Upper lobe of right lung (tissue), 1 donor: ENCODE measurements around the gene ESRRB. TPM values are rescaled to one million over a fixed set of nuclear protein-coding genes. Genes with fewer than 3 reads are reported as not detected.

ENCODE experiments used
- ATAC-seq: fragments of 200-7000 bp; cut with Tn5 transposase; one replicate; pipeline ENCODE4 v1.9.1; 2020; ENCODE audit warnings: mild to moderate bottlenecking, moderate library complexity
- DNase-seq: peaks from one replicate; pipeline ENCODE4 v3.0.0-alpha.2; 2020
- H3K27ac ChIP-seq: fragments of 200-600 bp; one replicate; pipeline ENCODE4 v1.8.0; 2022
- H3K27me3 ChIP-seq: fragments of 200-600 bp; one replicate; pipeline ENCODE4 v1.8.0; 2022; ENCODE audit warnings: mild to moderate bottlenecking
- H3K36me3 ChIP-seq: fragments of 200-600 bp; one replicate; pipeline ENCODE4 v1.8.0; 2022
- H3K4me1 ChIP-seq: fragments of 200-600 bp; one replicate; pipeline ENCODE4 v1.8.0; 2022
- H3K4me3 ChIP-seq: fragments of 200-600 bp; one replicate; pipeline ENCODE4 v1.8.0; 2022; ENCODE audit warnings: mild to moderate bottlenecking
- H3K9me3 ChIP-seq: fragments of 200-600 bp; one replicate; pipeline ENCODE4 v1.8.0; 2022
- CTCF ChIP-seq: fragments of 200-600 bp; IDR thresholded peaks from one replicate; pipeline ENCODE4 v1.8.0; 2022; ENCODE audit warnings: antibody characterized with exemption
- intact Hi-C: fragments of 100-400 bp; cut with DNase I; formaldehyde crosslinking; loops from one replicate; pipeline ENCODE4 v1.11.0; 2022
- total RNA-seq: library from RNA; stranded (reverse); fragmentation: NEBNext Ultra II Directional; extraction: Animal tissue kit (Norgen Biotek cat#: 25700); gene quantifications from one replicate; pipeline ENCODE4 v1.2.1, GENCODE V29; 2021
- donor health status: DM: no; HTN: yes; CAD: no; lungs with severe emphysema.

ESRRB gene
- total RNA-seq, 1 donor from 2014 or later, result not detected

- no peak for TF ChIP-seq CTCF
- Histone ChIP-seq H3K27me3 (no peaks in the 10 kb centered on the region), H3K4me1 (no peaks in the 10 kb centered on the region), H3K9me3 (no peaks in the 10 kb centered on the region), H3K27ac (no peak overlapping the region), H3K36me3 (no peaks in the 10 kb centered on the region), H3K4me3 (no peak overlapping the region)
- ATAC-seq (no peak), DNase-seq (no peak)
- intact Hi-C loops, result no loop called here
Measured at GRCh38 chr14:76502638-76503037, 126.7 kb downstream of the ESRRB start.

GRCh38 chr14:76509311-76509710 is 133.4 kb downstream of the ESRRB start:
- H3K36me3 ChIP-seq, result no peaks in the 10 kb centered on the region
- no peaks in the 10 kb centered on the region for H3K9me3 ChIP-seq
- ATAC-seq, result no peak
- TF ChIP-seq CTCF, result no peak
- no peaks in the 10 kb centered on the region for H3K4me1 ChIP-seq
- no peak for DNase-seq
- no peak overlapping the region for H3K4me3 ChIP-seq
- intact Hi-C loops, result no loop called here
- no peaks in the 10 kb centered on the region for H3K27me3 ChIP-seq
- H3K27ac ChIP-seq, result no peak overlapping the region

- Histone ChIP-seq H3K9me3 (no peaks in the 10 kb centered on the region), H3K4me3 (no peak overlapping the region), H3K4me1 (no peaks in the 10 kb centered on the region), H3K27ac (no peak overlapping the region), H3K36me3 (no peaks in the 10 kb centered on the region), H3K27me3 (no peaks in the 10 kb centered on the region)
- ATAC-seq (no peak), DNase-seq (peak; percentile 8)
- intact Hi-C loops, result no loop called here
- TF ChIP-seq CTCF, result no peak
Measured at GRCh38 chr14:76510181-76510580, 134.2 kb downstream of the ESRRB start.

GRCh38 chr14:76514213-76514998 is 138.5 kb downstream of the ESRRB start:
- peak; percentile 37 for DNase-seq
- Histone ChIP-seq H3K9me3 (no peaks in the 10 kb centered on the region), H3K27me3 (no peaks in the 10 kb centered on the region), H3K27ac (no peak overlapping the region), H3K4me1 (no peaks in the 10 kb centered on the region), H3K36me3 (no peaks in the 10 kb centered on the region), H3K4me3 (no peak overlapping the region)
- peak; percentile 15 for TF ChIP-seq CTCF
- intact Hi-C loops, result no loop called here
- ATAC-seq, result no peak

- Histone ChIP-seq H3K4me1 (no peaks in the 10 kb centered on the region), H3K27ac (no peak overlapping the region), H3K36me3 (no peaks in the 10 kb centered on the region), H3K9me3 (no peaks in the 10 kb centered on the region), H3K27me3 (no peaks in the 10 kb centered on the region), H3K4me3 (no peak overlapping the region)
- no peak for TF ChIP-seq CTCF
- intact Hi-C loops, result no loop called here
- DNase-seq (peak; percentile 8), ATAC-seq (no peak)
Measured at GRCh38 chr14:76516884-76517283, 140.9 kb downstream of the ESRRB start.
